Erythroblast (primary cell): ENCODE measurements around the gene RAB17.

Experiments
- GATA1 ChIP-seq: IDR thresholded peaks from 2 replicates; pipeline ENCODE4 v1.6.1; 2011; ENCODE audit warnings: low read depth, mild to moderate bottlenecking, control low read depth, low read length, moderate library complexity
- POLR2A ChIP-seq: IDR thresholded peaks from 2 replicates; pipeline ENCODE4 v1.6.1; 2011; ENCODE audit warnings: mild to moderate bottlenecking, low read length

- TF ChIP-seq POLR2A: no peak
- TF ChIP-seq GATA1: no peak
Measured at GRCh38 chr2:237565974-237566373, 24.6 kb downstream of the RAB17 start.
